ENCODE results near the gene POC1A. TPM values are rescaled to one million over a fixed set of nuclear protein-coding genes. Genes with fewer than 3 reads are reported as not detected.

POC1A gene
- total RNA-seq, 4 donors from 2014 or later, result 0.84 to 3.1 (median 2.4) TPM

DNA sequence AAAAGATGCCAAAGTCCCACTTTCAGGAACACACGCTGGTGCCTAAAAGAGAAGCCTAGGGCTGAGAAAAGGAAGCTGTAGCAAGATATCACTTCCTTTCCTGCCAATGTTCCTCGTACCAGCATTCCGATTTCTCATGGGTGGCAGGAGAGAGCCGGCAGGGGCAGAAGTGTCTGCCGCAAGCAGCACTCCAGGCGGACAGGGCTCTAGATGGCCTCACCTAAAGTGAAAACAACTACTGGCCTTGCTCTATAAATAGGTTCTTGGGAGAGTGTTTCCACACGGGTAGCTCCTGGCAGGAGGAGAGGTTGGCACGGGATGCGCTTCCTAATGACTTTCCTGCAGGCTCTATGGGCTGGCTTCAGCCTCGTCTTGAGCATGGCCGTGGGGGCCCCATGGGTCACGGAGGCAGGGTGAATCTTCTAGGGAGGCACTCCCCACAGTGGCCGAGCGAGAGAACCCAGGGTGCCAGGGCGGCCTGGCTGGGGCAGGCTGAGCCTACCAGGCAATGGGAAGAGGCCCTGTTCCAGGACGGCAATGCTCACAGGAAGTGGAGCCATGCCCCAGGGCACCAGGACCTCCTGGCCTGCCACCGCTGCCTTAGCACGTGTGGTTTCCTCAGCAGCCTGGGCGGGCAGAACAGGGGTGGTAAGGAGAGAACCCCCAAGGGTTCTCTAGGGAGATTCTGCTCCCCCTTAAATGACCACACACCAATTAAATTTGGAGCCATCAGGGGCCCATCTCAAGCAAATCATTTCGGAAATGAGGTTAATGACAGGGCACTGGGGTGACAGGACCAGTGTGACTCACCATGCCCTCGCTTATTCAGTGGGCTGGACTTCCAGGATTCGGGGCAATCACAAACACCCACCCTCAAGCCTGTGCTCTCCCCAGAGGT lies 83.2 kb downstream of the POC1A start:
- Histone ChIP-seq H3K9me3 (no peaks in the 10 kb centered on the region), H3K4me1 (peaks cover 0 to 15% (median 0%) of the 10 kb centered on the region in 4 donors), H3K4me3 (no peak overlapping the region), H3K36me3 (no peaks in the 10 kb centered on the region), H3K27ac (peak overlapping the region in 2 of 4 donors; percentile 31 to 50), H3K27me3 (no peaks in the 10 kb centered on the region)
- TF ChIP-seq, protein P1, sequence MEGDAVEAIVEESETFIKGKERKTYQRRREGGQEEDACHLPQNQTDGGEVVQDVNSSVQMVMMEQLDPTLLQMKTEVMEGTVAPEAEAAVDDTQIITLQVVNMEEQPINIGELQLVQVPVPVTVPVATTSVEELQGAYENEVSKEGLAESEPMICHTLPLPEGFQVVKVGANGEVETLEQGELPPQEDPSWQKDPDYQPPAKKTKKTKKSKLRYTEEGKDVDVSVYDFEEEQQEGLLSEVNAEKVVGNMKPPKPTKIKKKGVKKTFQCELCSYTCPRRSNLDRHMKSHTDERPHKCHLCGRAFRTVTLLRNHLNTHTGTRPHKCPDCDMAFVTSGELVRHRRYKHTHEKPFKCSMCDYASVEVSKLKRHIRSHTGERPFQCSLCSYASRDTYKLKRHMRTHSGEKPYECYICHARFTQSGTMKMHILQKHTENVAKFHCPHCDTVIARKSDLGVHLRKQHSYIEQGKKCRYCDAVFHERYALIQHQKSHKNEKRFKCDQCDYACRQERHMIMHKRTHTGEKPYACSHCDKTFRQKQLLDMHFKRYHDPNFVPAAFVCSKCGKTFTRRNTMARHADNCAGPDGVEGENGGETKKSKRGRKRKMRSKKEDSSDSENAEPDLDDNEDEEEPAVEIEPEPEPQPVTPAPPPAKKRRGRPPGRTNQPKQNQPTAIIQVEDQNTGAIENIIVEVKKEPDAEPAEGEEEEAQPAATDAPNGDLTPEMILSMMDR (IDR thresholded peaks at IDR 0.05), result no peak
- TF ChIP-seq POLR2A (IDR thresholded peaks at IDR 0.05) (no peak), EP300 (IDR thresholded peaks at IDR 0.05) (no peak)
- DNase-seq (ENCODE audit: low spot score in 2 of 2), result no peak
- 60 to 65% methylated on average over 16 to 20 of the region's 22 CpGs for WGBS, 2 donors

DNA sequence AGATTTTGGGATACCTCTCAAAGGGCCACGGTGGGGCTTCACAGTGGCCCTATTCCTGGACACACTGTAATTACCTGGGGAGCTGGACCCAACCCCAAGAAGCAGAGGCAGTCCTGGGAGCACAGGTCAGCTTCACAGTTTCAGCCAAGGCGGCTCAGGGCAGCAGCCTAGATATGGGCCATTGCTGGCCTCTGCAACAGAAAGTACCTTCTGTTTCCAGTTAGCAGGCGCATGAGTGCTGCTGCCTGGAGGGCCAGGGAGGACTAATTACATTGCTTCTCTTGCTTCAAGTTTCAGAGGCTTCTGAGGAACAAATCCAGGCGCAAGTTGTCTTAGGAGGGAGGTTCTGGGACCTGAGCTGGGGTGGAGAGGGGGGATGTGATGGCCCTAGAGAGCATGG lies 84.4 kb downstream of the POC1A start:
- Histone ChIP-seq H3K9me3 (no peaks in the 10 kb centered on the region), H3K27ac (peak overlapping the region in 2 of 4 donors; percentile 28 to 31), H3K36me3 (no peaks in the 10 kb centered on the region), H3K27me3 (no peaks in the 10 kb centered on the region), H3K4me1 (peaks cover 0 to 15% (median 0%) of the 10 kb centered on the region in 4 donors), H3K4me3 (no peak overlapping the region)
- TF ChIP-seq EP300 (IDR thresholded peaks at IDR 0.05), result no peak
- TF ChIP-seq, protein P1 (IDR thresholded peaks at IDR 0.05), result no peak
- DNase-seq (ENCODE audit: low spot score in 2 of 2), result no peak
- WGBS, 2 donors, result 89 to 94% methylated on average over 4 of the region's 4 CpGs

DNA sequence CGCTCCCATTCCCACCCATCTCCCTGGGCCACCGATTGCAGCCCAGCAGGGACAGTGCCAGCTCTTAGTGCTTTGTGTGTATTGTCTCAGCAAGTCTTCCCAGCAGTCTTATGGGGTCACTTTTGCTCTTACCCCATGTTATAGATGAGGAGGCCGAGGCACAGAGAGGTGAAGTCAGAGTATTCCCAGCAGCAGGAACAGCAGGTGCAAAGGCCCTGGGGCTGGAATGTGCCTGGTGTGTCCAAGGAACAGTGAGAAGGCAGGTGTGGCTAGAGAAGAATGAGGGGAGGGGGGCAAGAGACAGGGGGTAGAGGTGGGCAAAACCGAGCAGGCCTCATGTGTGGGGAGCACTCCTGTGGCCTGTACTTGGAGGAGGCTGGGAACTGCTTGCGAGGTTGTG lies 85.1 kb downstream of the POC1A start:
- Histone ChIP-seq H3K36me3 (no peaks in the 10 kb centered on the region), H3K27me3 (no peaks in the 10 kb centered on the region), H3K9me3 (no peaks in the 10 kb centered on the region), H3K4me1 (peaks cover 0 to 15% (median 0%) of the 10 kb centered on the region in 4 donors), H3K4me3 (no peak overlapping the region), H3K27ac (no peak overlapping the region)
- TF ChIP-seq EP300 (IDR thresholded peaks at IDR 0.05), result no peak
- TF ChIP-seq POLR2A (IDR thresholded peaks at IDR 0.05), result no peak
- TF ChIP-seq, protein P1 (IDR thresholded peaks at IDR 0.05), result no peak
- 93 to 96% methylated on average over 5 of the region's 5 CpGs for WGBS, 2 donors
- no peak for DNase-seq (ENCODE audit: low spot score in 2 of 2)

DNA sequence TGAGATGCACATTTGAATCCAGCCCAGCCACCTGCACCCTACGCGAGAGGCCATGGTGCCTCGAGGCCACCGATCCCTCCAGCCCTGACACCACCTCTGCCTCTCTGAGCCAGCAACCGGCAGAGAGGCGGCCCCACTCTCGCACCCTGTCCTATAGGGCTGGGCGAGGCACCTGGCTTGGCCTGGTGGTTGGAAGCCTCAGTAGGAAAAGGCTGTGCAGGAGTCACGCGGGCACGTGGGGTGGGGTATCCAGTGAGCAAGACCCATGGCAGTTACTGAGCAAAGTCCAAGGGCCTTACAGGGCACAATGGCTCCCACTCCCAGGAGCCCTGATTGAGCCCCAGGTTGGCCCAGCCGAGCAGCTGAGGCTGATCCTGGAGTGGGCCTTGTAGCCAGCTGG lies 85.5 kb downstream of the POC1A start:
- WGBS, 2 donors, result 72 to 86% methylated on average over 12 of the region's 12 CpGs
- H3K4me3 ChIP-seq, result no peak overlapping the region
- no peaks in the 10 kb centered on the region for H3K27me3 ChIP-seq
- no peaks in the 10 kb centered on the region for H3K9me3 ChIP-seq
- DNase-seq (ENCODE audit: low spot score in 2 of 2), result no peak
- H3K4me1 ChIP-seq, result peaks cover 0 to 15% (median 0%) of the 10 kb centered on the region in 4 donors
- TF ChIP-seq POLR2A (IDR thresholded peaks at IDR 0.05) (no peak), EP300 (IDR thresholded peaks at IDR 0.05) (no peak)
- TF ChIP-seq, protein P1 (IDR thresholded peaks at IDR 0.05), result no peak
- H3K27ac ChIP-seq, result no peak overlapping the region
- no peaks in the 10 kb centered on the region for H3K36me3 ChIP-seq

DNA sequence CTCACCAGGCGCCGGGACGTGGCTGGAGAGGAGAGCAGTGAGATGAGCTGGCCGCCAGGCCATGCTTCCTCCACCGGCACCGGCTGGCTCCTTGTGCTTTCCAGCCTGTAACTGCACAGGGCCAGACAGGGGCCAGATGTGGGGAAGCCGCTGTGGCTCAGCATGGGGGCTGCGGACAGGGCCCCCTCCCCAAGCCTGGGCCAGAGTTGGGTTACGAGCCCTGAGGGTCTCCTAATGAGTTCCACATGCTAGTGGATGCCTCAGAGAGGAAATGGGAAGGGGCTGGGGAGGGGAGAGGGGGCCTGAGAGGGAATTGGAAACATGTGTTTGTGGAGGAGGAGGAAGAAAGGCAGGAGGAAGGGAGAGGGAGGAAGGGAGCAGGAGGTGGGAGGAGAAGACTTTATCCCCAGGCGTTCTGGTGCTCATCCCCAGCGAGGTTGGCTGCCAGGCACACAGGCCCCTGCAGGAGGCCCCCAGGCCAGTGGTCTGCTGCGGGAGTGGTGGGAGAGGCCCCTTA lies 86.1 kb downstream of the POC1A start:
- 65 to 70% methylated on average over 10 to 12 of the region's 12 CpGs for WGBS, 2 donors
- no peak overlapping the region for H3K27ac ChIP-seq
- no peaks in the 10 kb centered on the region for H3K27me3 ChIP-seq
- TF ChIP-seq POLR2A (IDR thresholded peaks at IDR 0.05) (no peak), EP300 (IDR thresholded peaks at IDR 0.05) (no peak)
- TF ChIP-seq, protein P1 (IDR thresholded peaks at IDR 0.05), result no peak
- no peaks in the 10 kb centered on the region for H3K9me3 ChIP-seq
- no peaks in the 10 kb centered on the region for H3K36me3 ChIP-seq
- DNase-seq (ENCODE audit: low spot score in 2 of 2), result no peak
- no peak overlapping the region for H3K4me3 ChIP-seq
- H3K4me1 ChIP-seq, result peaks cover 0 to 15% (median 0%) of the 10 kb centered on the region in 4 donors
